CD4-positive, alpha-beta T cell treated with Interferon alpha-2 for 1 hour (primary cell): ENCODE measurements around the gene EBF3.

ENCODE experiments used
- DNase-seq, 2 donors: peaks; one replicate each; pipeline ENCODE4 v3.0.0-alpha.2; 2020 to 2022

The EBF3 gene

DNA sequence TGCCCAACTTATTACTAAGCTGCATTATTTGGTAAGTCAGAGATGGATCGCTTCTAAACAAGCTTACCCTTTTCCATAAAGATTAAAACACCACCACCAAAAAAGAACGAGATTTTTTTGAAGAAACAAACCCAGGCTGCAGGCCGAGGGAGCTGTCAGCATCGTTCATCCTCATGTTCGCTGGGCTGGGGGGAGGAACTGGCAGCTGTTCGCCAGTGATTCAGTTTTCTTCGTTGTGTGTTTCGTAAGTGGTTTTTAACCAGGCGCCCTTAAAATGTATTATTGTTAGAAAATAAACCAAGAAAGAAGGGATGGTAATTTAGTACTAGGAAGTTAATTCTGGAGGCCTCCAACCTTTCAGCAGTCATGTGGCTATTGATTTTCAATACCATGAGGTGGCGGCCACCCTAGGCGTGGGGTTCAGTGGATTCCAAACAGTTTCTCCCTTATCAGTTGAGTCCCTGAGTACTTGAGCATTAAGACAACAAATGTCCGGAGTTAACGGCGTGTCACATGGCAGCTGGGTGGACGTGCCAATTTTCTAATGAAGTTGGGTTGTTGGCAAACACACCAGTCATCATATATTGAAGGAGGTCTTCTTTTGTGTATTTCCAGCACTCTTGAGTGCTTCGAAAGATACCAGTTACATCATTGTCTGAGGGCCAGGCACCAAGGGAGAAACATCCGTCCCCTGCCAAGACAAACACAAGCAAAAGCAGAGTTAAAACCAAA is 173.2 kb downstream of the EBF3 start:
- DNase-seq = no peak

- no peak for DNase-seq
These were observed 175.9 kb downstream of the EBF3 start for GRCh38 chr10:129788215-129788614.

DNA sequence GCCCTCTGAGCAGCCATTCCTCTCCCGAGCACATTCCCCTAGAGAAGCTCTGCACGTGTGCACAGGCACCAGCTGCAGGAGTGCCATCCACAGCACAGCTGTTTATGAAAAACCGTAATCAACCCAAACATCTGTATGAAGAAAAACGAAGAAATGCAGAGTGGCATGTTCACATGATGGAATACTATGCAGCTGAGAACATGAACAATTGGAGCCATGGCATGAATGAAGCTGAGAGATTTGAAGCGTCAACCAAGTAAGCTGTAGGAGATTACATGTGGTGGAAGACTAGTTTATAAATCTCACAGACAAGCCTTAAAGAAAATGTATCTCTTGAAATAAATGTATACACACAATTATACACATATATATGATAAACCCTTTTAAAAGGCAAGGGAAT is 176.5 kb downstream of the EBF3 start:
- DNase-seq = no peak

DNA sequence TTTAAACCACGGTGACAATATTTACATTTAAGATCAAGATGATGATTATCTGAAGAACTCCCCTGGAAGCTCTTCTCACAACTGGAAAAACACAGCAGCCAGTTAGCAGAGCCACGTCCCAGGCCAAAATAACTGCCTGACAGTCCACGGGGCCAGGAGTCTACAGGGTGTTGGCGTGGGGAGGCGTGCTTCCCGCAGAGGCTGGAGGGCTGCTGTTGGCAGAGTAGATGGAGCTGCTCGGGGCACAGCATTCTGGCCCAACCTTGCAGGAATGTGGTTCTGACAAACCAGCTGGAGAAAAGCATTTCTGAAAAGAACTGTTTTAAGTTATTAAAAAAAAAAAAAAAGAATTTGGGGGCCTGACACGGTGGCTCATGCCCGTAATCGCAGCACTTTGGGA is 177.9 kb downstream of the EBF3 start:
- no peak for DNase-seq

- DNase-seq = no peak
These were observed 178.5 kb downstream of the EBF3 start for GRCh38 chr10:129785536-129785981.
